NCI-H2196 treated with DMSO at 0.1 percent for 48 hours (cell line): ENCODE results near the gene FIGN.

Experiments used
- DNase-seq: peaks from one replicate; lab custom pipeline; 2025; ENCODE audit not compliant: unreplicated experiment; lab: John Stamatoyannopoulos, UW

The FIGN gene

DNA sequence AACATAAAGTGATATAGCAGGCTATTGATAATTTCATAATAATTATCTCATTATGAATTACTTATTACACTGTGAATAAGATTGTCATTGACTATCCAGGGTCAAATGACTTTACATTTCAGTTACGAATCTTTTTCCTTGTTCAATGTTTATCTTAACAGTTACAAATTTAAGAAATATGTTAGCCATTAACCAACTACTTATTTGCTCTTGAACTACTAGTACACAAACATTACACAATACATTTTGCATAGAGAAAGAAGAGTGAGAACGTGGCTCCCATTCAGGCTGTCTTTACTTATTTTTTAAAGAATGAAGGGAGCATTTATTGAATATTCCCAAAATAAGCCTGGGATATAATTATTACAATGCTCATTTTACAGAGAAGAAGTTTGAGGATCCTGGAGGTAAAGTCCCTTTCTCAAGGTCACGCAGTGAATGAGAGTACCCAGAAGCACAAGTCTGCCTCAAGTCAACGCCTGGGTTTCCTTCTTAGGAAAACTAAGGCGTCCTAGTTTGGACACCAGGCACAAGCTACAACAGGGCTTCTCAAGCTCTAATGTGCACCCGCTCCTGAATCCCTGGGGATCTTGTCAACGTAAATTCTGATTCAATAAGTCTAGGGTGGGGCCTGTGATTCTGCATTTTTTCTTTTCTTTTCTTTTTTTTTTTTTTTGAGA, 164.2 kb downstream of the FIGN start:
- DNase-seq: no peak

DNA sequence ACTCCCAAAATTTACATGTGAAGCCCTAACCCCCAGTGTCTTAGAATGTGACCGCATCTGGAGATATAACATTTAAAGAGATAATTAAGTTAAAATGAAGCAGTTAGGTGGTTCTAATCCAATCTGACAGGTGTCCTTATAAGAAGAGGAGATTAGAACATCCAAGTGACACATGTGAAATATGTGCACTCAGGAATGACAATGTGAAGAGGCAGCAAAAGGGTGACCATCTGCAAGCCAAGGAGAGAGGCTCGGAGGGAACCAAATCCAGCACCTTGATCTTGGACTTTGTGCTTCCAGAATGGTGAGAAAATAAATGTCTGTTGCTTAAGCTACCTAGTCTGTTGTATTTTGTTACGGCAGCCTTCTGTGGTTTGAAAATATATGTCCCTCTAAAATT, 165.4 kb downstream of the FIGN start:
- DNase-seq: no peak

DNA sequence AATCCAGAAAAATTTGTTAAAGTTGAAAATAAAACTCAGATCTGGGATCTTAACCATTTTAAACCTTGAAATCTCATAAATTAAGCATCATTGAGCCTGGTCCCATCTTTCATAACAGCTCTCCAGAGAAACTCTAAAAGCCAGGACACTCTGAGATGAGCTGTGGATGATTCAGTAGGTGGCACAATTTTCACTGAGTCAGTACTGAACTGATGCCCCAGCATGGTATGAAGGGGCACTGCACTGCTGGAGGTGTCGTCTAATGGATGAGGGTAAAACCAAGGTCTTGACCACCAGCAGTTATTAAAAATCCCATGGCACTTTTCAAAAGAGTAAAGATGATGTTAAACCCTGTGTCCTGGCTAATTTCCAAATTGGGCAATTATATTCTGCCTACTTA, 170.6 kb downstream of the FIGN start:
- no peak for DNase-seq

DNA sequence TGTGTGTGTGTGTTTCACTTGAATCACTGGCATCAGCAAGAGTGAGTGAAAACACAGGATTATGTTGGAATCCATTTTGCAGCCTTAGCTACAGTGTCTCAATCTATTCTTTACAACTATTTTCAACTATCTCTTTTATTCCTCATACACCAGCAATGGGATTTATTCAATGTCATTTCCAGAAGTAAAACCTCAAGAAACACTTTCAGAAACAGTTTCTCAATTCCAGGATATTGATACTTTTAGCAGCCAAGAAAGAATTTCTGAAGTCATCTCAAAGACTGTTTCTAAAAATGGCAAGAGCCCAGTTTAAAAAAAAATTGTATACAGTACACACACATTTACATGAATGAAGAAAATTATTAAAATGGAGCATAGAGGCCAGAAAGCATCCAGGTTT, 171.6 kb downstream of the FIGN start:
- DNase-seq: no peak

DNA sequence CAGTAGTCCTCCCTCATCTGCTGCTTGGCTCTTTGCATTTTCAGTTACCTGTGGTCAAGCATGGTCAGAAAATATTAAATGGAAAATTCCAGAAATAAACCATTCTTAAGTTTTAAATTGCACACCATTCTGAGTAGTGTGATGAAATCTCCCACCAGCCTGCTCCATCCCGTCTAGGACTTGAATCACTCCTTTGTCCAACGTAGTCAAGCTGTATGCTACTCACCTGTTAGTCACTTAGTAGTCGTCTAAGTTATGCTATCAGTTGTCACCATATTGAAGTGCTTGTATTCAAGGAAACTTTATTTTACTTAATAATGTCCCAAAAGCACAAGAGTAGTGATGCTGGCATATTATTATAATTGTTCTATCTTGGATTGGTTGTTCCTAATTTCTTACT, 172.5 kb downstream of the FIGN start:
- DNase-seq: no peak

DNA sequence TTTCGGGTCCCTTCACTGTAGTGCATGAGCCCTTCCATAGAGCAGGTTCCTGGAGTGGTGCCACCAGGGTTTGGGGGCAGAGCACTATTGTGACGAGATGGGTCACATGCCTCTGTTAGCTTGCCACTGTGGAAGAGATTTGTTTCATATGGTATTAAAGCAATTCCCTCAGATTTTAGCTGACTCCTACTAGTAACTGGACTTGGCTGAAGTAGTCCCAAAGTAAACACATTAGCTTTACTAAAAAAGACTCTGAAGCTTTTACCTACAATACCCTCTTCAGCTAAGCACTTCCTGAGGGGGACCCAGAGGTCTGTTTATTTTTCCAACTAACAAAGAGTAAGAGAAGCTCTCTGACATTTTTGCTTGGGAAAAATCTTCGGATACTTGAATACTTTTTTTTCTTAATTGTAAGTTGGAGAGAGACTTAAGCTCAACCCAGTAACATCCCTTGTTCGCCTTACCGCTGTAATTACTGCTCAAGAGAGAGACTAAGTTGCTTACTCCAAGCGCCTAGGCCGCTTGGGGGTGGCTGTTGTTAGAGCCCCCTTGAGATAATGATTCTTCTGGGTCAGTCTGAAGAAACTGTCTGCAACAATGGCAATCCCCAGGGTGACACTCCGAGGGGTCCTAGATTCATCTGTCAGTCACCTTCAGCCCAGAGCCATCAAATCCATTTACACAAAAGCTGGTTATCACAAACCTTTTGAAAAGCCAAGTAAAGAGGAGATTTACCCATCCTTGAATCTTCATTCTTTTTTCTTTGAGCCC, 177.4 kb downstream of the FIGN start:
- DNase-seq: no peak

DNA sequence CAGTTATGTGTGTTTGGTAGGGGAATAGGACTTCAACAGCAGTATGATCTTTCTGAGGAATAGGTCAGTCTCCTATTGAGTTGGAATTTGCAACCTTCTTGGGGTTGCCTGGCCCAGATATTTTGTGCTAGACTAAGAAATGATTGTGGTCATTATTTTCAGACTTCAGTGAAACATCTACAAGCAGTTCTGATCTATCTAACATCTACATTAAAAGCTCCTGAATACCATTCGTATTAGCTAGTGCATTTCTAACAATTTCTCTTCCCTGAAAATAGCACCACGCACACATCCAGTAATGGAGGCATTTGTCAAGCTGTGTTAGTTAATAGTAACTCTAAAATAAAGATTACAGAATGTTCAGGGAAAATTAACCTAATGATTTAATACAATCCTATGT, 179.3 kb downstream of the FIGN start:
- no peak for DNase-seq

DNA sequence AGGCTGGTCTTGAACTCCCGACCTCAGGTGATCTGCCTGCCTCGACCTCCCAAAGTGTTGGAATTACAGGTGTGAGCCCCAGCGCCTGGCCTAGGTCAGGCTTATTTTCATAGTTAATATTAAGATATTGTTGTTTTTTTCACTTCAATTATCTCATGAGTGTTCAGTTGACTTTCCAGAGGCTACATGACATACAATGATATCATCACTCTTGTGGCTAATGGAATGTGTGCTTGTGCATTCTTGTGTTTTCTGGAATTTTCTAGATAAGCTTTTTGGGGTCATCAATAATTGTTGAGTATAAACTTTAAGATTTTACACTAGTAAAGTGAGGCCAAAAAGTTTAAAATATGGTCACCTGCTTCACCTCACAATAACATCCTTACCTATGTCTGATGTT, 180.9 kb downstream of the FIGN start:
- DNase-seq: no peak

DNA sequence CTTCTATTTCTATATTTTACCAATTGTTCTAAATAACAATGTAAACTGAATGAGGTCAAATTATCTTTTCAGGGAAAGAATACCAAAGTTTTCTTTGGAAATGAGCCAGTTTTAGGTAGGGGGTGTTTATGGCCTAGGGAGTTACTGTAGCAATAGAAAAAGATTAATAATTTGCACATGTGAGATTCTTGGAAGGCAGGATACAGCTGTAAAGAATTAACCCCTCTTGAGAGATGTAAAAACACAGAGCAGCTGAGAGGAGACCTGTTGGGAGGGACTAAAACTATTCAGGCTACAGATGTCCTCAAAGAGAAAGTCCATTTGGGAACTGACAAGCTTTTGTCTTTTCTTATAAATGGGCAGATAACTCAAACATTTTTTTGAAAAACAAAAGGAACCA, 182.2 kb downstream of the FIGN start:
- DNase-seq: no peak

DNA sequence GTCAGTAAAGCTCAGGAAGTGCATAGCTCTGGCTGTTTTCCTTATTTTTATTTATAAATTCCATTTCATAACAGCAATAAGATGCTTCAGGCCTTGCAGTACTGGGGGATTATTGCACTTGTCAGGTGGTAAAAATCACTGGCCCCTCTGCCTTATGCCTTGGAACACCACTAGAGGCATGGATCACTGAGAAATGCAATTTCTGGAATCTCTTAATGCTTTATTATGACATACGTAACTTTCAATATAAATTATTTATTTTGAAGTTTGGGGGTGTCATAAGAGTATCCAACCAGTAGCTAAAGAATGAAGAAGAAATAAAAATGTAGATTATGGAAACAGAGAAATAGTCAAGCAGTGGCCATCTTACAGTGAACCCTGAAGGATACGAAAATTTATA, 183.1 kb downstream of the FIGN start:
- DNase-seq: no peak

DNA sequence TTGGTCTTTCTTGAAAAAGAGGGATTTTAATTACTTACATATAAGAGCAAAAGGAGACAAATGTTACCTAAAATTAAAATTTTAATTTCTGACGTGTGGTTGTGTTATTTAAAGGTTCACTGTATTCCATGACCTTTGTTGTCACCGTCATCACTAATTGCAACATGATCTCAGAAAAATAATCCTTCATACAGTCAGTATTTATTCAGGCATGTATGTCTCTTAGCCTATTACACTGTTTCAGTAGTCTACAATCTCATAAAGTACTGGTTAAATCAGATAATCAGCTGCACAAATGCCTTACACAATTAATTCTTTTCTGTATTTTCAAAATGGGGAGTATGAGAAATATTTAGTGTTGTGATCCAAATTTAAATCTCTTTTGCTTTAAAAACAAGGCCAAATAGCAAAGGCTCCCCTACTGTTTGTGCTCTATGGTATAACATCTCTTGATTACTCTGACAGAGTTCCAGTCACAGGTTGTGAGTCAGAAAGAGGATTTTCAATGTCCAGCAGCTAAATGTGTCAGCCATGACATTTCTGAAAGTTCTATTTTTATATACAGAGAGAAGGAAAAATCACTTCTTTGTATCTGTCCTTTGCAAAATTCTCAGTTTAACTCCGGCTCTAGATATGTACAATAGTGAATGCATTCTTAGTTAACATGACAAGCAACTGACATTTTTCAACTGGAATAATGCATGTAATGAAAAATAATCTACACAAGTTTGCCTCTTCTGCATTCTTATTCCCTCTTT, 184.0 kb downstream of the FIGN start:
- no peak for DNase-seq

DNA sequence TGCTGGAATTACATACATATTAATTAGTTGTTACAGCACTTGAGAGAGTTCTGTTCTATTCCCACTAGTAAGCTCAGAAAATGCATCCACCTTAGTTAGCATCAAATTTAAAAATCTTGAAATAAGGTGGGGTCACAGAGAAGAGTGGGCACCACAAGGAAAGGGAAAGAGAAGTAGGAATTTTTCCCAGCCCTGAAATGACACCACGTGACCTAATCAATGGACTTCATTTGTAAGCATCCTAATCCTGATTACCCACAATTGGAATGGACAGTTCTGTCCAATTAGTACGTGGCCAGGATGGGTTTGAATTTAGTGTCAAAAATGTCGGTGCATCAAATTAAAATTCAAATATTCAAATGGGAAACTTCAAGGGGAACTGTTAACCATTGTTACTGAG, 186.8 kb downstream of the FIGN start:
- no peak for DNase-seq
